Stimulated activated CD8-positive, alpha-beta memory T cell treated with anti-CD3 and anti-CD28 coated beads, Interleukin-12 subunit alpha, Interleukin-12 subunit beta, amount 100 ng/mL, for 24 hours (primary cell): Measurements from ENCODE around the gene UBA1.
A peak's percentile ranks its signal among the peaks of the same experiment; 100 is the strongest.

ENCODE experiments used
- DNase-seq: peaks from one replicate; pipeline ENCODE4 v3.0.0-alpha.2; 2020; ENCODE audit errors: extremely low read depth

The UBA1 gene

GRCh38 chrX:47212381-47213293, 19.0 kb downstream of the UBA1 start:
- no peak for DNase-seq

- no peak for DNase-seq
Observed at GRCh38 chrX:47214435-47215077, 20.9 kb downstream of the UBA1 start.

GRCh38 chrX:47215291-47215900, 21.8 kb downstream of the UBA1 start:
- no peak for DNase-seq

- no peak for DNase-seq
Observed at GRCh38 chrX:47216393-47216925, 22.8 kb downstream of the UBA1 start.

- no peak for DNase-seq
Observed at GRCh38 chrX:47217121-47217851, 23.7 kb downstream of the UBA1 start.

- DNase-seq = peak; percentile 84
Observed at GRCh38 chrX:47217852-47218279, 24.2 kb downstream of the UBA1 start.

- peak; percentile 45 for DNase-seq
Observed at GRCh38 chrX:47218280-47218919, 24.8 kb downstream of the UBA1 start, which contains the start of gene CDK16. Gene CDK16 (plus strand): TSS chrX:47218681. CDS start chrX:47223558, 4,877 bp downstream.

GRCh38 chrX:47218920-47219815, 25.5 kb downstream of the UBA1 start:
- no peak for DNase-seq

GRCh38 chrX:47221756-47222155, 28.1 kb downstream of the UBA1 start:
- no peak for DNase-seq

- no peak for DNase-seq
Observed at GRCh38 chrX:47222751-47223350, 29.2 kb downstream of the UBA1 start.

GRCh38 chrX:47223476-47224250, 30.0 kb downstream of the UBA1 start:
- DNase-seq = no peak

GRCh38 chrX:47224266-47224895, 30.8 kb downstream of the UBA1 start:
- DNase-seq = no peak

GRCh38 chrX:47224896-47225290, 31.3 kb downstream of the UBA1 start:
- DNase-seq = no peak

GRCh38 chrX:47226071-47226470, 32.4 kb downstream of the UBA1 start:
- no peak for DNase-seq

- DNase-seq = no peak
Observed at GRCh38 chrX:47226531-47227333, 33.1 kb downstream of the UBA1 start.

GRCh38 chrX:47227334-47227583, 33.6 kb downstream of the UBA1 start:
- no peak for DNase-seq

GRCh38 chrX:47228550-47229270, 35.1 kb downstream of the UBA1 start:
- DNase-seq = no peak
